ENCODE data around the gene EWSR1. TPM values are rescaled to one million over a fixed set of nuclear protein-coding genes. Genes with fewer than 3 reads are reported as not detected.

The EWSR1 gene
- polyA plus RNA-seq, 1 donor from 2014 or later, result 277 TPM

GRCh38 chr22:29275819-29276565 lies 7.9 kb downstream of the EWSR1 start:
- H3K27me3 ChIP-seq (ENCODE audit: insufficient read depth, low read depth, low read length), result no peaks in the 10 kb centered on the region

GRCh38 chr22:29277927-29278326 lies 9.9 kb downstream of the EWSR1 start:
- H3K27me3 ChIP-seq (ENCODE audit: insufficient read depth, low read depth, low read length), result no peaks in the 10 kb centered on the region
- no peak overlapping the region for H3K4me2 ChIP-seq (ENCODE audit: low read length)
- H2AFZ ChIP-seq (ENCODE audit: low read depth, low read length), result no peak overlapping the region
- H3K36me3 ChIP-seq (ENCODE audit: insufficient read depth, low read length), result peaks cover 17% of the 10 kb centered on the region
- no peaks in the 10 kb centered on the region for H3K9me2 ChIP-seq (ENCODE audit: insufficient read depth, low read length)
- H3K79me2 ChIP-seq (replicated peaks; ENCODE audit: insufficient read depth, low read length), result peaks cover 70% of the 10 kb centered on the region
- no peak overlapping the region for H3K4me3 ChIP-seq (ENCODE audit: low read length)
- H3K27ac ChIP-seq (ENCODE audit: low read length), result no peak overlapping the region
- H3K9me3 ChIP-seq (ENCODE audit: low read length), result no peaks in the 10 kb centered on the region
- no peaks in the 10 kb centered on the region for H3F3A ChIP-seq (ENCODE audit: insufficient read depth, low read length, poor library complexity, severe bottlenecking)
- no peak overlapping the region for H3K9ac ChIP-seq (ENCODE audit: low read length)
- peaks cover 19% of the 10 kb centered on the region for H4K20me1 ChIP-seq (ENCODE audit: insufficient read depth)
- TF ChIP-seq TAF1 (IDR thresholded peaks at IDR 0.05; ENCODE audit: low read depth) (no peak), POLR2AphosphoS5 (IDR thresholded peaks at IDR 0.05) (no peak), MXI1 (conservative IDR thresholded peaks at IDR 0.05; ENCODE audit: poor library complexity, severe bottlenecking) (no peak), EZH2 (IDR thresholded peaks at IDR 0.05; ENCODE audit: borderline replicate concordance, insufficient read depth, low read length, poor library complexity, severe bottlenecking) (no peak), REST (IDR thresholded peaks at IDR 0.05; ENCODE audit: borderline replicate concordance) (no peak), CTCF (IDR thresholded peaks at IDR 0.05; ENCODE audit: poor library complexity, severe bottlenecking) (no peak)

More at GRCh38 chr22:29275819-29276565, 7.9 kb downstream of the EWSR1 start:
- H3K36me3 ChIP-seq (ENCODE audit: insufficient read depth, low read length), result peaks cover 17% of the 10 kb centered on the region
- H3K9me3 ChIP-seq (ENCODE audit: low read length), result no peaks in the 10 kb centered on the region
- H3K4me2 ChIP-seq (ENCODE audit: low read length), result no peak overlapping the region
- H3K79me2 ChIP-seq (replicated peaks; ENCODE audit: insufficient read depth, low read length), result peaks cover 84% of the 10 kb centered on the region
- no peak for TF ChIP-seq SMC3 (conservative IDR thresholded peaks at IDR 0.05; ENCODE audit: poor library complexity)
- no peak for TF ChIP-seq CTCF (IDR thresholded peaks at IDR 0.05; ENCODE audit: poor library complexity, severe bottlenecking)
- no peak for TF ChIP-seq REST (IDR thresholded peaks at IDR 0.05; ENCODE audit: borderline replicate concordance)
- TF ChIP-seq EZH2 (IDR thresholded peaks at IDR 0.05; ENCODE audit: borderline replicate concordance, insufficient read depth, low read length, poor library complexity, severe bottlenecking), result no peak
- no peak for TF ChIP-seq EP300 (conservative IDR thresholded peaks at IDR 0.05; ENCODE audit: poor library complexity, severe bottlenecking)
- no peak for TF ChIP-seq TAF1 (IDR thresholded peaks at IDR 0.05; ENCODE audit: low read depth)
- TF ChIP-seq MXI1 (conservative IDR thresholded peaks at IDR 0.05; ENCODE audit: poor library complexity, severe bottlenecking), result no peak
- no peak overlapping the region for H3K9ac ChIP-seq (ENCODE audit: low read length)
- no peak overlapping the region for H3K4me3 ChIP-seq (ENCODE audit: low read length)
- no peaks in the 10 kb centered on the region for H3K9me2 ChIP-seq (ENCODE audit: insufficient read depth, low read length)
- H4K20me1 ChIP-seq (ENCODE audit: insufficient read depth), result peaks cover 35% of the 10 kb centered on the region
- H2AFZ ChIP-seq (ENCODE audit: low read depth, low read length), result no peak overlapping the region
- no peak overlapping the region for H3K27ac ChIP-seq (ENCODE audit: low read length)
- H3F3A ChIP-seq (ENCODE audit: insufficient read depth, low read length, poor library complexity, severe bottlenecking), result no peaks in the 10 kb centered on the region

Data from neural cell (in vitro differentiated cells).